Trophoblast cell (in vitro differentiated cells and primary cell): ENCODE data around the gene HDAC3.

Experiments
- DNase-seq, 2 donors: peaks; one replicate each; pipeline ENCODE4 v3.0.0-alpha.2; 2016
- H2AFZ ChIP-seq: 2 replicates; pipeline ENCODE4 v1.6.1; 2013; ENCODE audit warnings: low read length, moderate library complexity, mild to moderate bottlenecking; ENCODE audit not compliant: insufficient read depth, poor library complexity
- H2AK5ac ChIP-seq: 2 replicates; pipeline ENCODE4 v1.6.1; 2013; ENCODE audit warnings: mild to moderate bottlenecking, low read length
- H2BK120ac ChIP-seq: 2 replicates; pipeline ENCODE4 v1.6.1; 2013; ENCODE audit warnings: low read length, mild to moderate bottlenecking, moderate library complexity; ENCODE audit not compliant: insufficient read depth, poor library complexity
- H2BK12ac ChIP-seq: 2 replicates; pipeline ENCODE4 v1.6.1; 2013; ENCODE audit warnings: mild to moderate bottlenecking, low read length, moderate library complexity
- H2BK5ac ChIP-seq: 2 replicates; pipeline ENCODE4 v1.6.1; 2013; ENCODE audit warnings: low read length, low read depth, moderate library complexity, mild to moderate bottlenecking; ENCODE audit not compliant: poor library complexity
- H3K14ac ChIP-seq: 2 replicates; pipeline ENCODE4 v1.6.1; 2013; ENCODE audit warnings: mild to moderate bottlenecking, low read length
- H3K18ac ChIP-seq: 2 replicates; pipeline ENCODE4 v1.6.1; 2013; ENCODE audit warnings: mild to moderate bottlenecking, low read length
- H3K23ac ChIP-seq: 2 replicates; pipeline ENCODE4 v1.6.1; 2013; ENCODE audit warnings: low read length
- H3K27ac ChIP-seq: 2 replicates; pipeline ENCODE4 v1.5.1; 2013; ENCODE audit warnings: low read depth, mild to moderate bottlenecking, inconsistent platforms, low read length, moderate library complexity
- H3K27me3 ChIP-seq: 2 replicates; pipeline ENCODE4 v1.6.1; 2013; ENCODE audit warnings: inconsistent platforms, mild to moderate bottlenecking, low read length, moderate library complexity; ENCODE audit not compliant: insufficient read depth
- H3K36me3 ChIP-seq, 2 experiments: 1 replicate in 1 of 2; 2 replicates in 1 of 2; pipeline ENCODE4 v1.6.1; 2013; ENCODE audit warnings: low read length in 2 of 2, mild to moderate bottlenecking in 2 of 2, moderate library complexity in 1 of 2; ENCODE audit not compliant: insufficient read depth in 2 of 2, control insufficient read depth in 1 of 2
- H3K4ac ChIP-seq: 2 replicates; pipeline ENCODE4 v1.6.1; 2013; ENCODE audit warnings: low read depth, mild to moderate bottlenecking, low read length, moderate library complexity
- H3K4me1 ChIP-seq, 2 experiments: 1 replicate in 1 of 2; 2 replicates in 1 of 2; pipeline ENCODE4 v1.6.1; 2013; ENCODE audit warnings: low read length in 2 of 2, mild to moderate bottlenecking in 2 of 2, moderate library complexity in 1 of 2; ENCODE audit not compliant: insufficient read depth in 2 of 2, control insufficient read depth in 1 of 2
- H3K4me2 ChIP-seq: 2 replicates; pipeline ENCODE4 v1.6.1; 2013; ENCODE audit warnings: inconsistent platforms, mild to moderate bottlenecking, low read length, moderate library complexity
- H3K4me3 ChIP-seq: 2 replicates; pipeline ENCODE4 v1.5.1; 2013; ENCODE audit warnings: mild to moderate bottlenecking, low read depth, low read length, inconsistent platforms
- H3K79me1 ChIP-seq: one replicate; pipeline ENCODE4 v1.6.1; 2013; ENCODE audit warnings: low read length
- H3K79me2 ChIP-seq: 2 replicates; pipeline ENCODE4 v1.6.1; 2013; ENCODE audit warnings: low read length, mild to moderate bottlenecking; ENCODE audit not compliant: control insufficient read depth, insufficient read depth, poor library complexity
- H3K9ac ChIP-seq: 2 replicates; pipeline ENCODE4 v1.6.1; 2013; ENCODE audit warnings: mild to moderate bottlenecking, low read length
- H3K9me3 ChIP-seq: 2 replicates; pipeline ENCODE4 v1.6.1; 2013; ENCODE audit warnings: low read depth, mild to moderate bottlenecking, control low read depth, inconsistent platforms, low read length; ENCODE audit not compliant: insufficient read depth
- H4K12ac ChIP-seq: 2 replicates; pipeline ENCODE4 v1.6.1; 2013; ENCODE audit warnings: low read depth, mild to moderate bottlenecking, low read length, moderate library complexity
- H4K8ac ChIP-seq: 2 replicates; pipeline ENCODE4 v1.6.1; 2013; ENCODE audit warnings: low read depth, mild to moderate bottlenecking, low read length, moderate library complexity
- H4K91ac ChIP-seq: one replicate; pipeline ENCODE4 v1.6.1; 2013; ENCODE audit warnings: low read depth, mild to moderate bottlenecking, low read length, moderate library complexity
- WGBS: extraction: QIAGEN DNeasy Blood & Tissue Kit; methylation state at CpG from one replicate; pipeline ENCODE4 v1.1.7; 2013; ENCODE audit warnings: missing lambda C conversion rate; ENCODE audit not compliant: insufficient read length, insufficient coverage; ENCODE audit errors: extremely low coverage; 5-methylcytosine and 5-hydroxymethylcytosine counted together

The HDAC3 gene

GRCh38 chr5:141663506-141663905 lies 26.9 kb upstream of the HDAC3 start:
- DNase-seq: no peak
- Histone ChIP-seq H3K9ac (no peak overlapping the region), H2AFZ (no peak overlapping the region), H2AK5ac (no peak overlapping the region), H3K79me1 (no peaks in the 10 kb centered on the region), H3K18ac (no peak overlapping the region), H3K4ac (no peak overlapping the region), H3K4me3 (no peak overlapping the region), H3K36me3 (peaks cover 15 to 18% of the 10 kb centered on the region in 2 experiments), H3K4me2 (no peak overlapping the region), H3K27ac (no peak overlapping the region), H4K12ac (no peak overlapping the region), H3K14ac (no peak overlapping the region), H4K91ac (no peak overlapping the region), H3K79me2 (no peaks in the 10 kb centered on the region), H4K8ac (no peak overlapping the region), H2BK5ac (no peak overlapping the region), H3K23ac (no peak overlapping the region), H2BK120ac (no peak overlapping the region), H3K27me3 (no peaks in the 10 kb centered on the region), H2BK12ac (no peak overlapping the region), H3K4me1 (no peaks in the 10 kb centered on the region), H3K9me3 (no peaks in the 10 kb centered on the region)
- no CpG with 5 or more reads among the region's 8 CpGs for WGBS

GRCh38 chr5:141662028-141662427 lies 25.4 kb upstream of the HDAC3 start:
- Histone ChIP-seq H3K4ac (no peak overlapping the region), H3K4me3 (no peak overlapping the region), H2BK12ac (no peak overlapping the region), H3K14ac (no peak overlapping the region), H2AFZ (no peak overlapping the region), H3K36me3 (peaks cover 15 to 24% of the 10 kb centered on the region in 2 experiments), H3K23ac (no peak overlapping the region), H4K91ac (no peak overlapping the region), H3K18ac (no peak overlapping the region), H3K9me3 (peaks cover 2% of the 10 kb centered on the region), H4K12ac (no peak overlapping the region), H3K27me3 (no peaks in the 10 kb centered on the region), H2BK120ac (no peak overlapping the region), H2AK5ac (no peak overlapping the region), H3K4me1 (no peaks in the 10 kb centered on the region), H3K4me2 (no peak overlapping the region), H3K27ac (no peak overlapping the region), H3K79me1 (no peaks in the 10 kb centered on the region), H3K9ac (peak overlapping the region; percentile 21), H4K8ac (no peak overlapping the region), H3K79me2 (no peaks in the 10 kb centered on the region), H2BK5ac (no peak overlapping the region)
- no CpG with 5 or more reads among the region's 17 CpGs for WGBS
- DNase-seq: no peak

DNA sequence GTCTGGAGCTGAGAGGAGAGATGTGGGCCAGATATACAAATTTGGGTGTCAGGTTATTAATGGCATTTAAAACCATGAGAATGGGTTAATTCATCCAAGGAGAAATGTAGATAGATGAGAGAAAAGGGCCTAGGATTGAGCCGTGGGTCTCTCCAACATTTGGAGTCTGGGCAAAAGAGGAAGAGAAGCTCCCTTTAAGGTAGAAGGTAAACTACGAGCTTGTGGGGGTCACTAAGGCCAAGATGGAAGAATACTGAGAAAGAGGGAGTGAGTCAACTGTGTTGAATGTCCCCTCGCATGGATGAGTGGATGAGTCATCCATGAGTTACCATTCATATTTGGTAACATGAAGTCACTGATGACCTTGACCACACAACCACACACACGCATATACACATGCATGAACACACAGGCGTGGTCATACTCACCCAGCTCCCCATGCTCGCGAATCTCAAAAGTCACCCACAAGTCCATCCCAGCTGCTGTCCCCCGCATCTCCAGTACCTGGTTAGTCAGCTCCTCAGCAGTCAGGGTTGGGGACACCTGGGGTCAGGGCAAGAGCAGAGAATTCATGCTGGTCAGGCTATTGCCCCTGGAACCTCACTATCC lies 21.4 kb upstream of the HDAC3 start:
- no peak overlapping the region for H2BK120ac ChIP-seq
- no peaks in the 10 kb centered on the region for H3K79me2 ChIP-seq
- no peak overlapping the region for H3K23ac ChIP-seq
- H2AFZ ChIP-seq: no peak overlapping the region
- H3K79me1 ChIP-seq: no peaks in the 10 kb centered on the region
- no peak overlapping the region for H4K91ac ChIP-seq
- no peak overlapping the region for H3K4me3 ChIP-seq
- no peak overlapping the region for H3K18ac ChIP-seq
- H3K4ac ChIP-seq: no peak overlapping the region
- H3K36me3 ChIP-seq: peaks cover 16 to 36% of the 10 kb centered on the region in 2 experiments
- no peak overlapping the region for H3K27ac ChIP-seq
- H4K8ac ChIP-seq: no peak overlapping the region
- no peak overlapping the region for H3K4me2 ChIP-seq
- no peaks in the 10 kb centered on the region for H3K27me3 ChIP-seq
- peaks cover 6% of the 10 kb centered on the region for H3K9me3 ChIP-seq
- no peak overlapping the region for H2AK5ac ChIP-seq
- no CpG with 5 or more reads among the region's 8 CpGs for WGBS
- H3K14ac ChIP-seq: no peak overlapping the region
- H3K4me1 ChIP-seq: no peaks in the 10 kb centered on the region
- DNase-seq: no peak
- H3K9ac ChIP-seq: no peak overlapping the region
- no peak overlapping the region for H4K12ac ChIP-seq
- H2BK5ac ChIP-seq: no peak overlapping the region
- no peak overlapping the region for H2BK12ac ChIP-seq

DNA sequence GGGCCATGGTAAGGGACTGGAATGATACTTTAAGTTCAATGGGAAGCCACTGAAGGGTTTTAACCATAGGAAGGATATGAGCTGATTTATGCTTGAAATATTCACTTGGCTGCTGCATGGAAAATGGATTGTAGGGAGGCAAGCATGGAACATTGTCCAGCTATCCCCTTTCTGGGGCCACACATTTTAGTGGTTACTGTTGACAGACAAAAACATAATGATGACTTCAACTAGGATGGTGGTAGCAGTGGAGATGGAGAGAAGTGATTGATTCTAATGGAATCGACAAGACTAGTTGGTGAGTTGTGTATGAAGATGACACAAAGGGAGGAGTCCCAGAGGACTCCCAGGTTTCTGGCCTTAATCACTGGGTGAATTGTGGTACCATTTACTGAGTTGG lies 20.8 kb upstream of the HDAC3 start:
- Histone ChIP-seq H2BK12ac (no peak overlapping the region), H3K27ac (no peak overlapping the region), H4K8ac (no peak overlapping the region), H3K23ac (no peak overlapping the region), H3K4me3 (no peak overlapping the region), H3K36me3 (peaks cover 15 to 35% of the 10 kb centered on the region in 2 experiments), H3K4me1 (no peaks in the 10 kb centered on the region), H3K79me1 (no peaks in the 10 kb centered on the region), H3K9me3 (peaks cover 6% of the 10 kb centered on the region), H3K18ac (no peak overlapping the region), H3K4ac (no peak overlapping the region), H3K27me3 (no peaks in the 10 kb centered on the region), H3K79me2 (no peaks in the 10 kb centered on the region), H4K91ac (no peak overlapping the region), H3K4me2 (no peak overlapping the region), H2AK5ac (no peak overlapping the region), H2BK120ac (no peak overlapping the region), H3K14ac (no peak overlapping the region), H3K9ac (no peak overlapping the region), H4K12ac (no peak overlapping the region), H2BK5ac (no peak overlapping the region), H2AFZ (no peak overlapping the region)
- DNase-seq: no peak
- WGBS: no CpG with 5 or more reads among the region's 1 CpG
